ENCODE measurements around the gene MUC4.
"Not testable (repeated sequence)": the region's sequence is repeated elsewhere in the genome, so short reads cannot be mapped to it uniquely, and the experiment has no call there.

Gene MUC4

DNA sequence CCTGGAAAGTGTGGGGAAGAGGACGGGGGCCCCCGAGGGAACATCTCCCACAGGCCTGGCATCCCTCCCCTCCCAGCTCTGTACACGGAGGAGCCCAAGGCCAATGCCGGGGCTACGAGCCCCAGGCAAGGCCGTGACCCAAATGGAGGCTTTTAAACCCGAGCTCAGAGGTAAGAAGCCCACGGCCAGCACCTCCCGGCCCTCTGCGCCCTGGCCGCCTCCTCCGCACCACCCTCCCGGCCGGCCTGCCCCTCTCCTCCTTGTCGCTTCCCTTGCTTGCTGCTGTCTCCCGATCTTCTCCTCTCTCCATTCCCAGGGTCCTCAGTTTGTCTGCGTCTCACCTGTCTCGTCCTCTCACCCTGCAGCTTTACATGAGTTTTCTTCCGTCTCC is 1.3 kb downstream of the MUC4 start:
- no peak for DNase-seq (ENCODE audit: low read depth)

DNA sequence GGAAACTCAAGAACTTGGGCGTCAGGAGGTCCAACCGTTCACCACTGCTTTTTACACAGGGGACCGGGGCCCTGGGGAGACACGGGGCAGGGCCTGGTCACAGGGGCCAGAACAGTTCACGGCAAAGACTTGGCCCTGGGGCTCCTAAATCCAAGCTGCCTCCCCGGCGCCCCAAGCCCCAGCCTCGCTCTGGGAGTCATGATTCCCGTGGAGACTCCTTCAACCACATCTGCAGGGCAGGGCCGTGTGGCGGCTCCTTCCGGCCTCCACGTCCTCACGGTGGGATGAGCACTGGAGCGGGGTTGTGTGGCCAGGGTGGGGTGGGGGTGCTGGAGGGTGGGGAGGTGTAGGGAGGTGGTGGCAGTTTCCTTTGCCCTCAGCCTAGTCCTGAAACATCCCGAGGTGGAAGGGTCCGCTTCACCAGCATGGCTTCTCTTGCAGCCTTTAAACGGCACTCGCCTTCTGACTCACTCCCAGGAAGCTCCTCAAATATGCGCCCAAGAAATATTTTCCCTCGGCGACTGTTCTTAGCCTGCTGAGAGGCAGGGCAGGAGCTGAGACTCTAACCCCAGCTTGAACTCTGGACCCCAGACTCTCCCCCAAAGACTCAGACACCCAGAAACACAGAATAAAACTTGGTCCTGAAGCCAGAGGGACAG is 1.8 kb downstream of the MUC4 start:
- no peak for DNase-seq (ENCODE audit: low read depth)

DNA sequence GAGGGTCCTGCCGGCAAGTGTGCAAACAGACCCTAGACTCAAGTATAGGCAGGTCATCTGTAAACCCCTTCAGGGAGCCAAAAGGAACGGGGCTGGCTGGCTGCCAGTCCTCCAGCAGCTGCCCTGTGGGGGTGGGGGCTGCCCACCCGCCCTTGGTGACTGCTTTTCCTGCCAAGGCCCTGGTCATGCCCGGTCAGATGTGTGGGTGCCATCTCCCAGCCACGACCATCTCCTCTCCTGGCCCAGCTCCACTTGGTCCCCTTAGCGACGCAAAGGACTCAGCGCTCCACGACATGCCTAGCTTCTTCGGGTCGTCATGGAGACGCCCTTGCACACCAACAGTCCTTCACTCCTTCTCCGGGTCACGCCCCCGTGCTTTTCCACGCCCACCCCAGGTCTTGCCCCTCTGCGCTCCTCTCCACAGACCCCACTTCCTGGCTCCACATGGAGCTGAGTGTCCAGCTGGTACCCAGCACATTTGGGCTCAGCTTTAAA is 2.4 kb downstream of the MUC4 start:
- no peak for DNase-seq (ENCODE audit: low read depth)

DNA sequence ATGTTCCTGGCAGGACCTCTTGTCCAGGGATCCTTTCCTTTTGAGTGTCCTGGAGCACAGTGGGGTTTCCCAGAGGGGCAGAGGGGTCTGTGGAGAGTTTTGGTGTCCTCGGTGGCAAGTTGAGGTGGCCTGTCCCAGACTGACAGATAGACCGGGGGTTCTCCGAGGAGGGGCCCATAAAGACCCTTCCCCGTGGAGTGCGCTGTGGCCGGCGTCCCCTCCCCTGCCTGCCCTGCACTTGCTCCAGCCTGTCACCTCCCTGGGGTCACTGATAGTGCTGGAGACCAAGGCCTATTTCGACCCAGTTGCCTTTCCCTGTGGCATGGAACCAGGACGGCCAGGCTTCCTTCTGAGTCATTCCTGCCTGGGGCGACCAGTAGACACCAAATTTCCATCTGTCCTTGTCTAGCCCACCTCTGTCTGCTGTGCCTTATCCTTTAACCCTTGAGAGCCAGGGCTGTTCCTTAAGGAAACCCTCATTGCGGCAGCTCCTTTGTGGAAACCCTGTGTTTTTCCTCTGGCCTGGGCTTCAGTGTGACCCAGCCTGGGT is 2.9 kb downstream of the MUC4 start:
- no peak for DNase-seq (ENCODE audit: low read depth)

DNA sequence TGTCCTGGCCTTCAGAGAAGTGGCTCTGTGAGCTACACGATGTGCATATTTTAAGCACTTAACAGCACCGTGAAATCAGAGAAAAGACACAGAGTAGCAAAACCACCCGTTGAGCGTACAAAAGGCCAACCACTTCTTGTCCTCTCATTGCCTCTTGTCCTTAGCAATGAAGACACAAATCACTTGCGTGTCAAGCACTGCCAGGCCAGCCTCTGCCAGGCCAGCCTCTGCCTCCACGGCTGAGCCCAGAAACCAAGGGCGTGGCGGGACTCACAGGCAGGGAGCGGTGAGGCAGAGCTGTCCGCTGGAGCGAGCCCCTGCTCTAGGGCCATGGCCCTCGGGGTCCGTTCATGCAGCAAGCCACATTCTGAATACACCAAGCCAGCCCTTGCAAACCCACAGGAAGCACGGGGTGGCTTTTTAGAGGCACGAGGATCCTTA is 4.0 kb downstream of the MUC4 start:
- no peak for DNase-seq (ENCODE audit: low read depth)

DNA sequence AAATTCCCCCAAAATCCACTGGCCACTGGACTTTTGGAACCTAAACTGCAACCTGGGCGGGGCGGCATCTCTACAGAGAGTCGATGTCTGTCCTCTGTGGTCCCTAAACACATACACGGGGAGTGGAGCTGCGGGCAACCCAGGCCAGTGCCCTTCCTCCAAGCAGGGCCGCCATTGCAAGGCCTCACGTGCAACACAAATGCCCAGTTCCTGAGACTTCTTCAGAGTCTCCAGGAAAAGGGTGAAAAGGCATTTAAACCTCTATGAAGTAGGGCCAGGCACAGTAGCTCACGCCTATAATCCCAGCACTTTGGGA is 4.9 kb downstream of the MUC4 start:
- no peak for DNase-seq (ENCODE audit: low read depth)

DNA sequence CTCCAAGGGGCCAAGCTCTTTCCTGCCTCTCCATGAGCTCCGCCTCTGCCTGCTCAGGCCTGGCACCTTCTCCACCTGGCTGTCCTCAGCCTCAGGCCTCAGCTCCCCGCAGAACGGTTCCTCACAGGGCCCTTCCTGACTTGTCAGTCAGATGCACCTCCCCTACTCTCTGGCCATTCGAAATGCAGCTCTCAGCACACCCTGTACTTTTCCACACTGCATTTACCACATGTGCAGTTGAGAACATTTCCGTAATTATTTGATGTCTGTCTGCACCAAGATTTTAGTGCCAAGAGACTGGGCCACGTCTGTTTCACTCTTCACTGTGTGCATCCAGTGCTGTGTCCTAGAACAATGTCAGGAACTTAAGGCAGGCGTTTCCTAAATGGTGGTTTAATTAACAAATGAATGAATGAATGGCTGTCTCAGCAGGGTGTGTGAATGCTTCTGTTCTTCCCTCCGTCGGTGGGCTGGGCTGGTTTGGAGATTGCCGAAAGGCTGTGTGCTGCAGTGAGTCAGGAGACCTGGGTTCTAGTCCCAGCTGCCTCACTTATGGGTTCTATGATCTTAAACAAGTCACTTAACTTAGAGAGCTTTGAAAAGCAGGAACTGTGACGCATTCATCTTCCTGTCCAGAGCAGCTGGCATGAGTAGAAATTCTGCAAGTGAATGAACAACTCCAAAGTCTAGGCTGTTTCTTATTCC is 5.4 kb downstream of the MUC4 start:
- no peak for DNase-seq (ENCODE audit: low read depth)

DNA sequence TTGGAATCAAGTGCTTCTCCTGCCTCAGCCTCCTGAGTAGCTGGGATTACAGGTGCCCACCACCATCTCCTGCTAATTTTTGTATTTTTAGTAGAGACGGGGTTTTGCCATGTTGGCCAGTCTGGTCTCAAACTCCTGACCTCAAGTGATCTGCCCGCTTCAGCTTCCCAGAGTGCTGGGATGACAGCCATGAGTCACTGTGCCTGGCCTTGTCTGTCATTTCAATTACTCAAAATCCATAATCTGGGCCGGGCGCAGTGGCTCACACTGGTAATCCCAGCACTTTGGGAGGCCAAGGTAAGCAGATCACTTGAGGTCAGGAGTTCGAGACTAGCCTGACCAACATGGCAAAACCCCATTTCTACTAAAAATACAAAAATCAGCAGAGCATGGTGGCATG is 6.1 kb downstream of the MUC4 start:
- not testable (repeated sequence) for DNase-seq (ENCODE audit: low read depth)

DNA sequence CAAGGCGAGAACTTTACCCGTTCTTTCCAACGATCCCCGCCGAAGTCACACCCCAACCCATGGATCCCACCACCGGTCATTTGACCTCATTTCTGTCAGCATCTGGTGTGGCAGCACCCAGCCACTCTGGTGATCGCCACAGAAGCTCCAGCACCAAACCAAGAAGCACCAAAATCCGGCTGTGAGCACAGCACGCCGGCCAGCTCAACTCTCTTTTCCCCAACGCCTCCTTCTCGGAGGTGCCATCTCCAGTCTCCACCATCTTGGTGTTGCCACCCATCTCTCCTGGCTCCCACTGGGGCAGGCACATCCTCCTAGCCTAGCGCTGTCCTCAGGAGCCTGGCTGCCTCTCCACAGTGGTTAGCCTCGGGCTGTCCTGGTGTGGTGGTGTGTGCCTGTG is 6.5 kb downstream of the MUC4 start:
- DNase-seq (ENCODE audit: low read depth) = no peak

DNA sequence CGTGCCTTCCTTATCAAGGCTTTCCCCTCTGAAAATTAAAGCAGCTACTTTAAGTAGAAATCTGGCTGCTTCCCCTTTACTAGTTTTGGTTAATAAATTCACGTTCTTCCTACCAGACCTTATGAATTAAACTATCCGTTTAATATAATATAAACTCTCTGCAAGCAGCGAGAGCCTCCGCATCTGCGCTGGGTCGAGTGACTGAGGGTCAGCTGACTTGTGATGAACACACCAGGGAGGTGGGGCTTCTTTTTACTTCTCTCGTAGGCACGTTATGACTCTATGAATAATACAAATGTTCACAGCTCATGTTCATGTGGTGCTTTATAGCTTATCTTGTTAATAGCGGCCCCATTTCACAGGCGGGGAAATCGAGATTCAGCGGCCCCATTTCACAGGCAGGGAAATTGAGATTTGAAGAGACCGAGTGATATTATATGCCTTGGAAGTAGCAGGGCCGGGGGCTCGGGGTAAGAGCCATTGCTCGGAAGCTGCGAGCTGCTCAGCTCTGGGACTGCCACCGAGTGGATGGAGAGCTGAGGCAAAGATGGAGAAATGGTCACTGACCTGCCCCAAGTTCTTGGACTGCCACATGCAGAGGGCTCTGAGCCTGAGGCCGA is 8.3 kb downstream of the MUC4 start:
- DNase-seq (ENCODE audit: low read depth) = no peak

DNA sequence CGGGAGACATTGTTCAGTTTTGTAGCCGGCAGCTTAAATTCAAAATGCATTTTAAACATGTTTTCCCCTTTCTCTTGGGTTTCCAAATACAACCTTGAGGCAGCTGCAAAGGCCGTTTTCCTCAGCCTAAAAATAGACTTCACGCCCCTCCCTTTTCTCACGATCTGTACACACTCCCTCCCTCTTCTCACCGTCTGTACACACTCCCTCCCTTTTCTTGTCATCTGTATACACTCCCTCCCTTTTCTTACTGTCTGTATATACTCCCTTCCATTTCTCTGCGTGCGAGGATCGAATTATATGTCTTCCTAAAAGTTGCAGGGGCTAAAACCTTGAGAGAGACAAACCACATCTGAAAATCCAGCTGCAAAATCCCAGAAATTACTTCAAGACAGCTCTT is 8.9 kb downstream of the MUC4 start:
- no peak for DNase-seq (ENCODE audit: low read depth)

DNA sequence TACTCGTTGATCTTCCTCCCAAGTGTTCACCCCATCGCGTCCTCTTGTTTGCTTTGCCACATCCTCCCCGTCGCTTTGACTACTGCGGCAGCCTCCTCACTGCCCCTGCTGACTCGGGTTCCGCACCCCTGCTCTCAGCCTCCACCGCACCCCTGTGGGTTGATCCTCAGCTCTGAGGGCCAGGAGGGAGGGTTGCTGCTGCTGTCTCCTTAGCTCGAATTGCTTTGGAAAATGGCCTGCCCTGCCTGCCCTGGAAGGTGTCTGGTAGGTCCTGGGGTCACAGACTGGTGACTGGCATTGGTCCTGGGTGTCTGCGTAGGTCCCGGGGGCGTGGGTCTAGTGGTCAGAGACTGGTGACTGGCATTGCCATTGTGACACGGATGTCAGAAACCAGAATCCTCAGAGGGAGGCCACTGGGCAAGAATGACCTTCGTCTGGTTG is 9.4 kb downstream of the MUC4 start:
- DNase-seq (ENCODE audit: low read depth) = no peak

DNA sequence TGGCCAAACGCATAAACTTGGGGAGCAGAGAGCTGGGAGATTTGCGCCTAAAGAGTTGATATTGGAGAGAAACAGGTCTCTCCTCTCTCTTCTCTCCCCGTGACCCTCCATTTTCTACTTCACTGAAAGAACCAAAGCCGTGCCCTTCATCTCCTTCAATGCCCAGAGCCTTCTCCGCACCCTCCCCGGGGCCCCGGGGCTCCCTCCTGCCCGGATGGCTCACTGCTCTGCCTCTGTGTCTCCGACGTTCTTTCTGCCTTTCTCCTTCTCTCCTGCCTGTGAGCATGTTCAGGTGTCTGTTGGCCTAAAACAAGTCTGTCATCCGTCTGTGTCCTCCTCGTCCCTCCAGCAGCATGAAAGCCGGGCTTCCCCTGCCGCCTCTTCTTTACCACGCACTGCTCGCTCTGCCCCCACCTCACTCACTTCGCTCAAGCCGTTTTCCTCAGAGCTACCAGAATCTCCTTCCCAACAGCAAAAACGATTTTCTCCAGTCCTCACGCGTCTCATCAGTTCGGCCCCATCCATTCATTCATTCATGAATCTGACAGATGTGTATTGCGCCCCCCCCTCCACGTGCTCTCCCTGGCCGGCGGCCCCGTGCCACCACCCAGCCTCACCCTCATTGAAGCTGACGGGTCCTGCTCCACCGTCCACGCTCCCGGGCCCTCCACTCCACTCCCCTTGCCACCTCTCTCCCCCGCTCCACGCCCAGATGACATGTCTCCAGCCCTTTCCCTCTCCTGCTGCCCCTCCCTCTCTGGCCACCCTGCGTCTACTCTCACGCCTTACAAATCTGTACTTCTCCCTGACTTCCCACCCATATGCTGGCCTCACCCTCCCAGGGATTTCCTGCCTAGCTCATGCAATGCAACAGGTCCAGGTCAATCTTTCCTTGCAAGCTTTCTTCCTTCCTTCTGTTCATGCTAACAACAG is 10.2 kb downstream of the MUC4 start:
- no peak for DNase-seq (ENCODE audit: low read depth)

DNA sequence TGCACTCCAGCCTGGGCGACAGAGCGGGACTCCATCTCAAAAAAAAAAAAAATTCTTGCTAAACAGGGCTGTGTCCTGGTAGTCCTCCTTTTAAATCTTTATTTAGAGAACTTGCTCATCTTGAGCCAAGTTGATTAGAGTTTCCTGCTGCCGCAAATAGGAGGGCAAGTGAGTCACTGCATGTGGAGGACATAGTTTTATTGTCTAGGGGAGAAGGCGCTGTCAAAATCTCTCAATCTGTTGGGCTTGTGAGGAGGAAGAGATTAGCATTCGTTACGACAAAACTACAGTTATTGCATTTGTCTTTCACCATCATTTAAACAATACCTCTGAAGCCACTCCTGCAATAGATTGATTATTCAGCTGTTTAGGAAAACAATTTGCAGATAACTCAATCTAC is 11.5 kb downstream of the MUC4 start:
- no peak for DNase-seq (ENCODE audit: low read depth)

DNA sequence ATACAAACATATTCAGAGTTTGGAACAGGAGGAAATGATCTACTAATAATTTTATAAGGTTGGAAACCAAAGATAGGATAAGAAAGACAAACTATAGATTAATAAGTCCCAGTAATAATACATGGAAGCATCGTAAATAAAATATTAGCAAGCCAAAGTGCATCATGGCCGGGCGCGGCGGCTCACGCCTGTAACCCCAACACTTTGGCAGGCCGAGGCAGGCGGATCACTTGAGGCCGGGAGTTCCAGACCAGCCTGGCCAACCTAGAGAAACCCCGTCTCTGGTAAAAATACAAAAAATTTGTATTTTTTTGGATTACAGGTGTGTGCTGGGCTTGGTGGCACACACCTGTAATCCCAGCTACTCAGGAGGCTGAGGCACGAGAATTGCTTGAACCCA is 14.9 kb downstream of the MUC4 start:
- no peak for DNase-seq (ENCODE audit: low read depth)

DNA sequence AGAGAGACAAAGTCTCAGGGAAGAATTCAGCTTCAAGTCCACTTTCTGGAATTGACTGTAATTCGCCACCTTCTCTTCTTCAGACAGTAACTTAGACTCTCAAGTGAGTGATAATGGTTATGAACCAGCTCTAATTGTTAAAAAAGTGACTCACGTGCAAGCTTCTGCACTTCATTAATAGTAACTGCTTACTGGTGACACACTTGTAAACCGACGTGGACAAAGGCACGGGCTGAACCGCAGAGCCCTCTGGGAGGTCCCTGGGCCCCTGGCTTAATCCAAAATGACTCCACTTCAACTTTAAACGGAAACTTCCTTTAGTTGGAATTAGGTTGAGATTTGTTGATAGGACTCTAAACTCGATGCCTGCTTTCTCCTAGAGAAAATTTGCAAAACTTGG is 17.0 kb downstream of the MUC4 start:
- no peak for DNase-seq (ENCODE audit: low read depth)

DNA sequence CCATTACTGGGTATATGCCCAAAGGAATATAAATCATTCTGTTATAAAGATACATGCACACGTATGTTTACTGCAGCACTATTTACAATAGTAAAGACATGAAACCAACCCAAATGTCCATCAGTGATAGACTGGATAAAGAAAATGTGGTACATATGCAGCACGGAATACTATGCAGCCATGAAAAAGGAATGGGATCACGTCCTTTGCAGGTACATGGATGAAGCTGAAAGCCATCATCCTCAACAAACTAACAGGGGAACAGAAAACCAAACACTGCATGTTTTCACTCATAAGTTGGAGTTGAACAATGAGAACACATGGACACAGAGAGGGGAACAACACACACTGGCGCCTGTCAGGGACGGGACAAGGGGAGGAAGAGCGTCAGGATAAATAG is 19.1 kb downstream of the MUC4 start:
- DNase-seq (ENCODE audit: low read depth) = not testable (repeated sequence)

DNA sequence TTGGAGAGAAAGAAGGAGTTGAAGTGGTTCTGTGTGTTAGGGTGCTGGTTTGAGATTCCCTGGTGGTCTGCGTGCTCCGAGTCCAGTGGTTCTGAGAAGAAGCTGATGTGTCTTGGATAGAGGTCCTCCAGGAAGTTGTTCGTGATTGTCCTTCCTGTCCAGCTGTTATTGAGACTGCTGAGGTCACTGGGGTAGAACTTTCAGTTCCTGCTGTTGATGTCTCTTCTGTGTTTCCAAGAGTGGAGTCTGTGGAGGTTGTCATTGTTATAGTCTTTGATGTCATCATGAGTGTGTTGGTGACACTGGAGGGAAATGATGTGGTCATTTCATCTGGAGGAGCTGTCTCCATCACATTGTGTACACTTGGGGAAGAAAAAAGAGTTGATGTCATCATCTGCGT is 20.8 kb downstream of the MUC4 start:
- no peak for DNase-seq (ENCODE audit: low read depth)

DNA sequence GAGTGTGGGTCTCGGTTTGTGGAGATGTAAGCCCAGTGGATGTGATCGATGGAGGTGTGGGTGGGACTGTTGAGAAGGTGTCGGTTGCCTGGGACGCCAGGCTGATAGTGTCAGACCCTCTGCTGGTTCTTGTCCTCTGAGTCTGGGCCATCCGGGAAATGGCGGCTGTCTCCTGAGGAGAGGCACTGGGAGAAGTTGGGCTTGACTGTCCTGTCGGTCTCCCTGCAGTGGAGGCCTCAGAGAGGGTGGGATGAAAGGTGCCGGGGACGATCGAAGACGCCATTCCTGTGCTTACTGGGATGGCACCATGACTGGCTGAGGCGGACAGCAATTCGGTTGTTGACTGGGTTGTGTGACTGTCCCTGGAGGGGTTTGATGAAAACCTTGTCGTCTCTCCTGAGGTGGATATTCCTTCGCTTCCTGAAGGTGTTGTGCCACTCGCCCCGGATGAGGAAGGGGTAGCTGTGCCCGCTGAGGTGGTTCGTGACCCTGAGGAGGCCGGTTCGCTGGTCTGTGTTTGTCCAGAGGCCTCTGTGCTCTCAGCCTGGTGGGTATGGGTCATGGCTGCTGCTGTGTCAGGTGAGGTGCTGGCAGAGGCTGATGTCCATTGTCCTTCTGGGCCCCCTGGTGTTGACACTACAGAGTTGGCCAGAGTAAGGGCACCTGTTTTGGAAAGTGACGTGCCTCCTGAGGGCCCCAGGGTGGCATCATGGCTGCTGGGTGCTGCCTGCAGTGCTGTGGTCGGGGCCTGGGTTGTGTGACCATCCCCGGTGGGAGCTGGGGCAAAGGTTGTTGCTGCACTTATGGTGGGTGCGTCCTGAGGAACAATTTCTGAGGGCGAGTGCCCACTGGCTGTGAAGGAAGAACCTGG is 22.8 kb downstream of the MUC4 start:
- no peak for DNase-seq (ENCODE audit: low read depth)

DNA sequence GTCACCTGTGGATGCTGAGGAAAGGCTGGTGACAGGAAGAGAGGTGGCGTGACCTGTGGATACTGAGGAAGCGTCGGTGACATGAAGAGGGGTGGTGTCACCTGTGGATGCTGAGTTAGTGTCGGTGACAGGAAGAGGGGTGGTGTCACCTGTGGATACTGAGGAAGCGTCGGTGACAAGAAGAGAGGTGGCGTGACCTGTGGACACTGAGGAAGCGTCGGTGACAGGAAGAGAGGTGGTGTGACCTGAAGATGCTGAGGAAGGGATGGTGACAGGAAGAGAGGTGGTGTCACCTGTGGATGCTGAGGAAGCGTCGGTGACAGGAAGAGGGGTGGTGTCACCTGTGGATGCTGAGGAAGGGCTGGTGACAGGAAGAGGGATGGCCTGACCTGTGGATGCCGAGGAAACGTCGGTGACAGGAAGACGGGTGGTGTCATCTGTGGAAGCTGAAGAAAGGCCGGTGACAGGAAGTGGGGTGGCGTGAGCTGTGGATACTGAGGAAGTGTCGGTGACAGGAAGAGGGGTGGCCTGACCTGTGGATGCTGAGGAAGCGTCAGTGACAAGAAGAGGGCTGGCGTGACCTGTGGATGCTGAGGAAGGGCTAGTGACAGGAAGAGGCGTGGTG is 25.8 kb downstream of the MUC4 start:
- not testable (repeated sequence) for DNase-seq (ENCODE audit: low read depth)

DNA sequence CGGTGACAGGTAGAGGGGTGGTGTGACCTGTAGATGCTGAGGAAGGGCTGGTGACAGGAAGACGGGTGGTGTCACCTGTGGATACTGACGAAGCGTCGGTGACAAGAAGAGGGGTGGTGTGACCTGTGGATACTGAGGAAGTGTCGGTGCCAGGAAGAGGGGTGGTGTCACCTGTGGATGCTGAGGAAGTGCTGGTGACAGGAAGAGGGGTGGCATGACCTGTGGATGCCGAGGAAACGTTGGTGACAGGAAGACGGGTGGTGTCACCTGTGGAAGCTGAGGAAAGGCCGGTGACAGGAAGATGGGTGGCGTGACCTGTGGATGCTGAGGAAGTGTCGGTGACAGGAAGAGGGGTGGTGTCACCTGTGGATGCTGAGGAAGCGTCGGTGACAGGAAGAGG is 27.7 kb downstream of the MUC4 start:
- DNase-seq (ENCODE audit: low read depth) = not testable (repeated sequence)

All from stimulated activated CD8-positive, alpha-beta memory T cell treated with anti-CD3 and anti-CD28 coated beads, Interleukin-12 subunit alpha, Interleukin-12 subunit beta, amount 100 ng/mL, for 4 hours (primary cell).